KBM-7 (cell line): ENCODE results near the gene PPM1L.
"Not testable (repeated sequence)": the region's sequence is repeated elsewhere in the genome, so short reads cannot be mapped to it uniquely, and the experiment has no call there.

Experiments used
- DNase-seq: peaks from one replicate; pipeline ENCODE4 v3.0.0-alpha.2; 2015
- in situ Hi-C: fragments of 300-500 bp; cut with MboI; formaldehyde crosslinking; loops from 2 replicates; pipeline ENCODE4 v1.14.3; 2020; ENCODE audit warnings: low sequenced_read_pairs, low pct_unique_long_range_greater_than_20kb, mixed read lengths

PPM1L gene

GRCh38 chr3:160950954-160951353 lies 194.9 kb downstream of the PPM1L start:
- in situ Hi-C loops, result no loop called here
- no peak for DNase-seq

DNA sequence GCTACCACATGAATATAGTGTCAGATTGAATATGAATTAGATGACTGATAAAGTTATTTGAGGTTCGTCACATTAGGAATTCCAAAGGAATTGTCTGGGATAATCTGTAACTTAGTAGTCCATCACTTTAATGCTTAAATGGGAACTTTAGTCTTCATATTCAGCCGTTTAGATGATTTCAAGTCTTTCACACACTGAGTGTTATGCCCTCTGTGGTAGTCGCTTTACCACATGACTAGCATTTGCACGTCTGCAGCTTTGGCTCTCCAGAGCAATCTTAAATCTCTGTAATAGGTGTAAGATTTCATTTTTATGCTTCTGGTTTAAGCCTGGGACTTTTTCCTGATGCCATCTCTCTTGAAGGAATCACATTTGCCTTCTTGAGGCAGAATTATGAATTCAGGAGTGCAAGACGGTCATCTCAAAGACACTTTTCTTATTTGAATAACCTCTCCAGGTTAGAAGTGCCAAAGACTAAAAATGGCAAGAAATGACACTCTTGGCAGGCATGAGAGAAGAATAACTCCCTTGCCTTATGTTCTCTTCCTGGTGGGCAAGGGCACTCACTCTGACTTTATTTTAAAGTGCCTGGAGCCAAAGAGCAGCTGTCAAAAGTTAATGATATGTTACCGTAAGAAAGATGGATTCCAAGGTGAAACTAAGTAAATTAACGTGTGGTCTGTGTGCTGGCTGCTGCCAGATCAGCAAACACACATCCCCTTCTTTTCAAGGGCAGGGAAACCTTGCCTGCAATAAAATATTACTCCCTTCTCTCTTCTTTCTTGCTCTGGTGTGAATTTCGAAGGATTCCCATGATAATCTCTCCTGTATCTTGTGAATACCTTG lies 195.8 kb downstream of the PPM1L start:
- in situ Hi-C loops, result no loop called here
- DNase-seq, result no peak

DNA sequence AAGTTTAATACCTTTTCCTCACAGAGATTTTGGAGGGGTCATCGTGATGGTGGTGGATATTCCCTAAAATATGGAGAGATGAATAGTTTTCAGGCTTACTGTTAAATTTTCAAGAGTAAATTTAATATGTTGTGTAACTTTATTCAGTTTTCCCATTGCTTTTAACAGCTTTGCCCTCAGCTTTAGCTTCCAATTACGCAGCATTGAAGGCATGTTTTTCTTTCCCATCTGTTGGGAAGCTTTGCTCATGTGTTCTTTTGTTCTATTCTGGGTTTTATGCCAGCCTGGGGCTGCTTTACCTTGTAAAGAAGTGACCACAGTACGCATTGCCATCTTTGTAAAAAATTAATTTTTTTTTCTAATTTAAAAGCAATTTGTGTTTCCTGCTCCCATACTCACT lies 197.7 kb downstream of the PPM1L start:
- in situ Hi-C loops, result no loop called here
- DNase-seq, result no peak

DNA sequence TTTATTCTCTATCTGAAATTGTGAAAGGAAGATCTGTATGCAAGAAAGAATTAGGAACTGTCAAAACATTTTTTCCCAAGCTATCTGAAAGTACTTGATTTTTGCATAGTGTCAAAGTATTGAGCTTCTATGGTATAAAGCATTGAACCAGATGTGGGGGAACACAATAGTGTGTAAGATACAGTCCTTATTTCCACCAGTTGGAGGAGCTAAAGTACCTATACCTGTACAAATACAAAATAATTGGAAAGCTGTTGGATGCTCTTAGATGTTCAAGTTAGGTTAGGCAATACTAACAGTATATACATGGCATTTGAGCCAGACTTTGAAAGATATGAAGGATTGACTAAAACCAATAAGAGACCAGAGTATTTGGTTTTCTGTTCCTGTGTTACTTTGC lies 200.8 kb downstream of the PPM1L start:
- peak; percentile 50 for DNase-seq

DNA sequence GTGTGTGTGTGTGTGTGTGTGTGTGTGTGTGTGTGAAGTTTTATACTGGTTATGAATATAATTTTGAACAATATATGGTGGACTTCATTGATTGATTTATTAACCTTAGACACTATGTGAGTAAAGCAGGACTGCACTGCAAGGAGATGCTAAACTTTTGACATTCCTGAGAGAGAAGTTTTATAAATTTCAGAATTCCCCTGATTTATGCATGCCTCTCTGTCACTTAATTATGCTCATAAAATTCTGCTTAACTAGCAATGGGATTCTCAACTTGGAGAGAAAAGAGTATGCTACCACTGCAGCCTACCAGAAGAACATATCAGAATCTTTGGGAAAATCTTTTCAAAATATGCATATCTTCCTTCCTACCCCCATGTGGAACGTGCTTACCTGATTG lies 204.5 kb downstream of the PPM1L start:
- DNase-seq, result no peak
- in situ Hi-C loops, result no loop called here

More for the DNA sequence above, 200.8 kb downstream of the PPM1L start:
- in situ Hi-C loops, result no loop called here

DNA sequence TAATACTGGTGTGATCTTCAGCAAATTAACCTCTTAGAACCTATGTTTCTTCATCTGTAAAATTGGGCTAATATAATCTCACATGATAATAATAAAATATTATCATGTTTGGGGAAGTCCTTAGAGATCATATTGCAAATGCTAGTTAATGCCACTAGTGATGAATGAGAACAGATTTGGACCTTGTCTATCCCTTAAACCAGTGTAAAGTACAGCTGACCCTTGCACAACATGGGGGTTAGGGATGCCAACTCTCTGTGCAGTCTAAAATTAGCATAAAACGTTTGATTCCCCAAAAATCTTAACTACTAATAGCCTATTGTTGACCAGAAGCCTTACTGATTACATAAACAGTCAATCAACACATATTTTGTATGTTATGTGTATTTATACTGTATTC lies 207.9 kb downstream of the PPM1L start:
- DNase-seq, result no peak
- in situ Hi-C loops, result no loop called here

GRCh38 chr3:160968761-160969160 lies 212.7 kb downstream of the PPM1L start:
- in situ Hi-C loops, result no loop called here

GRCh38 chr3:160973067-160973809 lies 217.2 kb downstream of the PPM1L start:
- in situ Hi-C loops, result no loop called here
- peak; percentile 74 for DNase-seq

More at GRCh38 chr3:160968761-160969160, 212.7 kb downstream of the PPM1L start:
- no peak for DNase-seq

GRCh38 chr3:160977773-160978172 lies 221.7 kb downstream of the PPM1L start:
- no peak for DNase-seq
- in situ Hi-C loops, result no loop called here

DNA sequence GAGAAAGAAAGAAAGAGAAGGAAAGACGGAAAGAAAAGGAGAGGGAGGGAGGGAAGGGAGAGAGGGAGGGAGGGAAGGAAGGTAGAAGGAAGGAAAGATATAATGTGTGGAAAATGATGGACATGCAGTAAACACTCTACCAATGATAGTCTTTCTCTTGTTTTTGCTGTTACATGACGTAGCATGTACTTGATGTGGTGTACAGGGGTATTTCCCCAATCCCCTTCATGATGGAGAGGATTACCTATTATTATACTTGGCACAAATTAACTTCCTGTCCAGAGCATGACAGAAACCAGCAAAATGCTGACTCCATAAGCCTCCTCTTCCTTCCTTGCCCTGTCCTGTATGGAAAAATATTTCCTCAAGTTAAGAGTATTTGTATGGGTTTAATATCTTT lies 224.7 kb downstream of the PPM1L start:
- in situ Hi-C loops, result no loop called here
- no peak for DNase-seq

GRCh38 chr3:160981217-160981938 lies 225.3 kb downstream of the PPM1L start:
- in situ Hi-C loops, result no loop called here
- DNase-seq, result peak; percentile 87

GRCh38 chr3:160982491-160982890 lies 226.5 kb downstream of the PPM1L start:
- in situ Hi-C loops, result no loop called here
- peak; percentile 76 for DNase-seq

GRCh38 chr3:160983900-160984299 lies 227.9 kb downstream of the PPM1L start:
- in situ Hi-C loops, DNase-seq: not testable (repeated sequence)

- DNase-seq, result peak; percentile 12
- in situ Hi-C loops, result no loop called here
Measured at GRCh38 chr3:160986069-160986468, 230.0 kb downstream of the PPM1L start.

GRCh38 chr3:160987982-160988964 lies 232.2 kb downstream of the PPM1L start:
- in situ Hi-C loops, result no loop called here
- DNase-seq, result no peak

GRCh38 chr3:160990446-160990845 lies 234.4 kb downstream of the PPM1L start:
- no peak for DNase-seq
- in situ Hi-C loops, result no loop called here

DNA sequence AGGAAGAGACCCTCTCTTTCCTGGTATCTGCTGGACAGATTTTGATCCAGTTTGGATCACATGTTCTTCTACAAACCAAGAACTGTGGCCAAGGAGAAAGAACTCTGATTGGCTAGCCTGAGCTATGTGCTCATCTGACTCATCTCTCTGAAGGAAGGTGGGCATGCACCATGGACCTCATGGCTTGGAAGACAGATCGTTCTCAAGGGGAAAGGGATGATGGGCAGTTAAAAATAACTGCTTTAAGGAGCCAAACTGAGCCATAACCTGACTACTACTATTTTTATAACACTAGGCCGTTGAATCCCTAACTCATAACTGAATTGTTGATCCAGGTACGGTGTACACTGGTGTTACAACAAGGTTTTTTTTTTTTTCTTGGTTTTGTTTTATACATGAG lies 236.7 kb downstream of the PPM1L start:
- in situ Hi-C loops, result no loop called here
- DNase-seq, result no peak

- in situ Hi-C loops, result no loop called here
- no peak for DNase-seq
Measured at GRCh38 chr3:160996811-160997210, 240.8 kb downstream of the PPM1L start.

DNA sequence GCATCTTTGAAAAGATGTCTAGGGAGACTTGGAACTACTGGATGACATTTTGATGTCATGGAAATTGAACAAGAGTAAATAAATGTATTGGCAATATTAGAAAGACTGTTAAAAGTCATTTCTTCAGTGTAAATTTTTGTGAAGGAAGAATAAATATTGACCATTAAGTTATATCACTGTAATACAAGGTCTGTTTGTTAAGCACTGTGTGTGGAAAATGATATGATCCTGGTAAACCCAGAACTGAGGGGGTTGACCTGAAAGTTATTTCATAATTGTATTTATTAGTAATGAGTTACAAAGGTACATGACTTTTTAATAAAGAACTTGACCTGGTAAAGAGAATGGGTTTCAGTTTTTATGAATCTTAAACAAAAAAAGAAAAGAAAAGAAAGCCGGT lies 242.6 kb downstream of the PPM1L start:
- in situ Hi-C loops, result no loop called here
- DNase-seq, result no peak
